GM19463 (cell line): ENCODE data around the gene AXIN1.

Source experiments
- ATAC-seq: cut with Tn5 transposase; IDR thresholded peaks from one replicate; pipeline ENCODE4 v1.9.1; 2021; ENCODE audit warnings: mild to moderate bottlenecking, moderate library complexity; ENCODE audit not compliant: unreplicated experiment

Gene AXIN1

GRCh38 chr16:285146-286055 is 67.1 kb downstream of the AXIN1 start:
- ATAC-seq = no peak

- ATAC-seq = no peak
These were observed 68.1 kb downstream of the AXIN1 start for GRCh38 chr16:284204-285120.

- ATAC-seq = no peak
These were observed 69.3 kb downstream of the AXIN1 start, which contains the start of gene PDIA2 for GRCh38 chr16:283033-283805. Gene PDIA2, plus strand, starts transcription at chr16:283164. Its CDS starts 6 bp downstream, at chr16:283170.

- ATAC-seq = no peak
These were observed 70.0 kb downstream of the AXIN1 start for GRCh38 chr16:282491-282890.

- ATAC-seq = no peak
These were observed 70.8 kb downstream of the AXIN1 start for GRCh38 chr16:281660-282255.

- ATAC-seq = no peak
These were observed 71.4 kb downstream of the AXIN1 start for GRCh38 chr16:280991-281659.

- no peak for ATAC-seq
These were observed 72.0 kb downstream of the AXIN1 start, which contains the start of gene ARHGDIG for GRCh38 chr16:280552-280951. Gene ARHGDIG, plus strand, starts transcription at chr16:280591. Its CDS starts 90 bp downstream, at chr16:280681.

- no peak for ATAC-seq
These were observed 72.5 kb downstream of the AXIN1 start for GRCh38 chr16:280005-280460.

GRCh38 chr16:279531-279930 is 73.0 kb downstream of the AXIN1 start:
- no peak for ATAC-seq

GRCh38 chr16:278863-279366 is 73.6 kb downstream of the AXIN1 start:
- no peak for ATAC-seq

- ATAC-seq = no peak
These were observed 76.0 kb downstream of the AXIN1 start for GRCh38 chr16:276426-277077.

GRCh38 chr16:275786-276232 is 76.7 kb downstream of the AXIN1 start, which contains the start of gene RGS11:
Gene RGS11, minus strand, starts transcription at chr16:275944. Its CDS starts 33 bp downstream, at chr16:275911.
- no peak for ATAC-seq

- no peak for ATAC-seq
These were observed 77.4 kb downstream of the AXIN1 start for GRCh38 chr16:275041-275641.

- no peak for ATAC-seq
These were observed 78.7 kb downstream of the AXIN1 start for GRCh38 chr16:273547-274421.

GRCh38 chr16:272633-273546 is 79.6 kb downstream of the AXIN1 start:
- no peak for ATAC-seq
